GM12874 (cell line): ENCODE data around the gene PTGES.

Source experiments
- CTCF ChIP-seq: IDR thresholded peaks from 2 replicates; pipeline ENCODE4 v1.5.1; 2011; ENCODE audit warnings: low read depth, mild to moderate bottlenecking, control low read depth, low read length, moderate library complexity; ENCODE audit not compliant: insufficient read depth

The PTGES gene

GRCh38 chr9:129752900-129753729, at the start of gene PTGES:
PTGES (minus strand) TSS chr9:129753042; CDS start chr9:129753012, 30 bp downstream.
- TF ChIP-seq CTCF, result no peak

GRCh38 chr9:129801504-129801903, 48.7 kb upstream of the PTGES start:
- no peak for TF ChIP-seq CTCF

- no peak for TF ChIP-seq CTCF
These were observed 46.1 kb upstream of the PTGES start for GRCh38 chr9:129798973-129799372.

- TF ChIP-seq CTCF, result no peak
These were observed 41.7 kb upstream of the PTGES start for GRCh38 chr9:129794549-129794948.

- TF ChIP-seq CTCF, result no peak
These were observed 33.6 kb upstream of the PTGES start for GRCh38 chr9:129786481-129786880.

- no peak for TF ChIP-seq CTCF
These were observed 33.0 kb upstream of the PTGES start for GRCh38 chr9:129785866-129786265.

- peak; percentile 86 for TF ChIP-seq CTCF
These were observed 30.9 kb upstream of the PTGES start for GRCh38 chr9:129783516-129784361.
